Activated T-helper 9 cell treated with anti-CD3 and anti-CD28 coated beads, Interleukin-2, amount 50 U/mL, for 16 hours (primary cell): ENCODE results near the gene SH3PXD2A.
"Not testable (repeated sequence)": the region's sequence is repeated elsewhere in the genome, so short reads cannot be mapped to it uniquely, and the experiment has no call there.

Source experiments
- DNase-seq: peaks from one replicate; pipeline ENCODE4 v3.0.0-alpha.2; 2020; ENCODE audit warnings: low read depth

SH3PXD2A gene

DNA sequence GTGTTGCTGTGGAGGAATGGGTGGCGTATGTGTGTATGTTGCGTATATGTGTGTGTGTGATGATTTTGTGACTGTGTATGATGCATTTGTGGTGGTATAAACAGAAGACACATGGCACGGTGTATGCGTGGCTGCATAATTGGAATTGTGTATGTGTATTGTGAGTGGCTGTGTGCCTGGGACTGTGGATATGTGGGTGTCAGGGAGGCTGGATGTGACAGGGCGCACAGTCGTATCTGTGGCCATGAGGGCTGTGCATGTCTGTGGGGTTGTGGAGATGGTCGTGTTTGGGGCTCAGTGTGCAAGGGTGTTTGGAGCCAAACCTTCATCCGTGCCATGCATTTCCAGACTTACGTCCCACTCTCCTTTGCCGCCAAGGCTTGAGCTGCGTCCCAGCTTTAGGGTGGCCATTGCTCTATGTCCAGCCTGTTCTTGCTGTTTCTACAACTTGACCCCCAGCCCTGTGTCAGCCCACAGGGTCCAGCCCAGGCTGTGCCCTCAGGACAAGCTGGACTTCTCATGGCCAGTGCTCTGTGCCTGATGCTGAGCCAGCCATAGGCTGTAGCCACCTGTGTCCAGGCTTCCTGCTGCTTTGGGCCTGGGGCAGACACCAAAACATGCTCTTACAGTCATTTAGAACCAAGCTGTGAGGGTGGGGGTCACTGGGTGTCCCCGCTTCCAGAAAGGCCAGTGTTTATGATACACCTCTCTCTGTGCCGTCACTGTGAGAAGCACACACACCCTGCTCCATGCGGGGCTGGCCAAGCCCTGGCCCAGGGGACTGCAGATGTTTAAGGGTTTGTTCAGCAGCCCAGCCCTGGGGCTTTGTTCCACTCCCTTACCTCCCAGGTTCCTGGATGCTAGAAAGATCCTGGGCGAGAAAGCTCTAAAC lies 234.2 kb downstream of the SH3PXD2A start:
- DNase-seq, result no peak

DNA sequence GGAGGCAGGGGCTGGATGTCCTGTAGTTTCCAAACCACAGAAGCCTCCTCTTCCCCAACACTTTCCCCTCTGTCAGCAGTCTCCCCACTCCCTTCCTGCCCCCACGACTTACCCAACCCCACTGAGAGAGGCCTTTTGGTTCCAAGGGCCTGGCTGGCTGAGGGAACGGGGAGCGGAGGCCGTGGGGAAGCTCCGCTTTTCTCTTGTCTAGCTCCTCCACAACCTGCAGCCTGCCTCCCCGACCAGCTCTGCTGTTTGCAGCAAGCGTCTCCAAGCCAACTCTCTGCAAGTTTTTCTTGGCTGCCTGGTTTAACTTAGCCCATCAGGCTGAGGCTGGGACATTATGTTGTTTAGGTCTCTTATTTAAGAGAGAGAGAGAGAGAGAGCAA lies 235.0 kb downstream of the SH3PXD2A start:
- no peak for DNase-seq

DNA sequence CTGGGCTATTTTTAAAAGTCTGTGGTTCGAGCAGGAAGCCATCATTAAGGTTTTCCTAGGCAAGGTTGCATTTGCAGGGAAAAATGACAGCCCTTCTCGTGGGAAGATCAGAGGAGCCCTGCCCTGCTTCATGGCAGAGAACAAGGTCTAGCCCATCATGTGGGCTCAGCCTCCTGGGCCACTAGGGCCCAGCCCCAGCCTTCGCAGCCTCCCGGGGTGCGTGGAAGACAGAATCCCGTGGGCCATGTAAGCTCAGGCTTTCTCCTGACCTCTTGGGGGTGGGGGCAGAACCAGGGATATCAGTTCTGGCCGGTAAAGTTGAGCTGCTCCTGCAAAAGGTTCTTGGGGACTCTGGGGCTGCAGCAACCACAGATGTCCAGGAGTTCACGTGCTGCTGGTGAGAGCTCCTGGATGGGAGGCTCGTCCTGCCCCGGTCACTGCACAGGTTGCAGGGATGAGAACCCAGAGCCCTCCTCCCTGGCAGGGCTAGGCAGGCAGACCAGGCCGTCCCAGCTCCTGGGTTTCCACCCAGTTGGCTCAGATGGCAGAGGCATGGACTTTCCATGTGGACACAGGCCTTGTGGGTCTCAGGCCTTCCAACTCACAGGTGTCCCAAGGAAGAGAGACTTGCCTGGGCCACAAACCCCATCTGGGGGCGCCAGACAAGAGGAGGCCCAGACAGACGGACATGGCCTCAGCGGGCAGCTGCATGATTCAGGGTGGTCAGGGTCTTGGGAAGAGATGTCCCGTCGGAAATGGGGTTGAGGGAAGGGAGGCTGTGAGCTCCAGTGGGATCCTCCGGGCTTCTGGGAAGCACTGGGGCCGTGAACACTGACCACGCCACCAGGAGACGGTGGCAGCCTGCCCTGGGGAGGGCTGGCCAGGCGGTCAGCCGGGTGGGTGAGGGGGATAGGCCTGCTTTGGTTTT lies 235.7 kb downstream of the SH3PXD2A start:
- no peak for DNase-seq

DNA sequence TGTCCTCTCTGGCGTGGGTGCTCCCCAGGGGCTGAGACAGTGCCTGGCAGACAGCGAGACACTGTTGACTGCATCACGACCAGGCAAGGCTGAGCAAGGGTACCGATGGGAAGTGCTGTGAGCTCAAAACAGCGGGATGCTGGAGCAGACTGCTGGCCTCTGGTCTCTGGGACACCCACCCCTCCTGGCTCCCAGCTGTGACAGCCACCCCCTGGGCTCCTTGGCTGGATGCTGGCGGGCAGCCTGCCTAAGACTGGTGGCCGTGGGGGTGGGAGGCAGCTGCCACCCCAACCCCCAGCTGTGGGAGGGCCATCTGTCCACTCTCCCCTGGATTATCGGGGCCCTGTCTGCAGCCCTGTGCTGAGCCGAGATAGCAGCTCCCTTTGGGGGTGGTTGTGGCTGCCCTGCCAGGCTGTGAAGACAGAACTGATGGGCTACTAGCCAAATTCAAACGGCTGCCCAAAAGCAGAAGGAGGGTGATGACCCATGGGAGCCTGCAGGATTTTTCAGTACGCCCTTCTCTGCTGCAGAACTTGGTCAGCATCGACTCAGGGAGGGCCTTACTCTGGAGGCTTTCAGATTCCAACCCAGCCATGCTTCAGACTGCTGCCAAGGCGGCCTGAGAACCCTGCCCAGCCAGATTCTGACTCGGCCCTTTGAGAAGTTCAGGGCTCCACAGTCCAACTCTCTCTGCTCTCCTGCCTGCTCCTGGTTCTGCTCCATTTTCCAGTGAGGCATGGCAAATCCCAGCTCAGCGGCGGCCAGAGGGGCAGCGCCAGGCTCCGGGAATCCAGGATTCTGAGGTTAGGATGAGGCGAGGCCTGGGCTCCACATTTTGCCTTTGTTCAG lies 236.6 kb downstream of the SH3PXD2A start:
- DNase-seq, result no peak

DNA sequence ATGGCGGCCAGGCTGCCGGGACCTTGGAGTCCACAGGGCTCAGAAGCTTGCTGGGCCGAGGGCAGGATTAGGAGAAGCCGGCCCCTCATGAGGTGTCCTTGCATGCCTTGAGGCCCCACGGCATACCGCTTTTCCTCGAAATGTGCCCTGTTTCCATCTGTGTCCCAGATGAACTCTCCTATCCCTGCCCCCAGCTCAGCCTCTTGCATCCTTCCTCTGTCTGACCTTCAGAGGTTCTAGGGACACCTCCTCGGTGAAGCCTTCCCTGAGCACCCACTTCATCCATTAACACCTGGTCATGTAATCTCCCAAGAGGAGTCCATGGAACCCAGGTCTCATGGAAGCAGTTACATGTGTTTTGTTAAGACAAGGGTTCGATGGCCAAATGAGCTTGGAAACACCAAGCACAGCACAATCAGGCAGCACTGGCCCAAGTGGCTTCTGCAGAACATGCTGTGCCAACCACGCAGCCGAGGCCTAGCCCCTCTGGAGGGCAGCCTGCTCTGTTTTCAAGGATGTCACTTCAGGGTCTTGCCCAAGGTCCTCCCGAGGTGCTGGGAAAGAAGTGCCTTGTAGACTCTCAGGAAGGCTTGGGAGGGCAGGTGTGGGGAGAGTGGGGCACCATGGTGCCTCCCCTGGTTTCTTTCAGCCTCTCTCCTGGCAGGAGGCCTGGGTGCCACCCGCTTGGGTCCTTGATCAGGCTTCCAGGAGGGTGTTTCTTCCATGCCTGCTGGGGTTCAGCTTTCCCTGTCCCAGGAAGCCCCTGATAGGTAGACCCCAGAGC lies 237.6 kb downstream of the SH3PXD2A start:
- DNase-seq, result no peak

DNA sequence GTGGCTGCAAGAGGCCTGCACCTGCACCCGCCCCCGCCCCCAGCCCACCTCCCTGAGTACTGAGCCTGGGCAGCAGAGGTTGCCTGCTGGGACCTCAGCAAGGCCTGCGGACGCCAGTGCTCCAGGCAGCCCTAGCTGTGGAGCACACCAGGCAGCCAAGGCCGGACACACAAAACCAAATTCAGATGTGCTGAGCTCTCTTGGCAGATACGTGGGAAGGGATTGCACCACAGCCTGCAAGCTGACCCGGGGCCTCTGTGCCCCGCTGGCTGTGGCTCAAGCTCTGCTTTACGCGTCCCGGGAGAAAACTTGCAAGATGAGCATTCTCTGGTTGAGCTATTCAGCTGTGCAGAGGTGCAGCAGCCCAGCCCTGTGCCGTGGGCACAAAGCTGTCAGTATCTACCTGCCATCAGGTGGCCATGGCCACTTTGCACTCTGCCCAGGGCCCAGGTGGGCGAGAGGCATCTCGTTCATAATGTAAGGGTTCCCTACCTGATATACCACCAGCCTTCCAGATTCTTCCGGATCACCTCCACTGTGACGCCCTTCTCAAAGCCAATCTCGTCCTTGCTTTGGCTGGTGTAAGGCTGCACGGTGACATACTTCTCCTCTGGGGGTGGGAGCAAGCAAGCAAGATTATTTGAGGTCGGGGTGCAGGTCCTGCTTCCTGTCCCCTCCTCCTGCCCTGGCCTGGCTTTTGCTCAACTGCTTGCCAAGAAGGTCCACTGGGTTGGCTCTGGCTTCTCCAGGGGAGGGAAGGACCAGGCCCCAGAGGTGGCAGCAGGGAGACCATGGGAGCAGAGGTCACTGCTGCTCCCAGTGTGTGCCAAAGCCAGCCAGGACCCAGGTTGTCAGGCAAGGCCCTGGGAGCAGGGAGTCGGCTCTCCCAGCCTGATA lies 238.4 kb downstream of the SH3PXD2A start:
- DNase-seq, result no peak

DNA sequence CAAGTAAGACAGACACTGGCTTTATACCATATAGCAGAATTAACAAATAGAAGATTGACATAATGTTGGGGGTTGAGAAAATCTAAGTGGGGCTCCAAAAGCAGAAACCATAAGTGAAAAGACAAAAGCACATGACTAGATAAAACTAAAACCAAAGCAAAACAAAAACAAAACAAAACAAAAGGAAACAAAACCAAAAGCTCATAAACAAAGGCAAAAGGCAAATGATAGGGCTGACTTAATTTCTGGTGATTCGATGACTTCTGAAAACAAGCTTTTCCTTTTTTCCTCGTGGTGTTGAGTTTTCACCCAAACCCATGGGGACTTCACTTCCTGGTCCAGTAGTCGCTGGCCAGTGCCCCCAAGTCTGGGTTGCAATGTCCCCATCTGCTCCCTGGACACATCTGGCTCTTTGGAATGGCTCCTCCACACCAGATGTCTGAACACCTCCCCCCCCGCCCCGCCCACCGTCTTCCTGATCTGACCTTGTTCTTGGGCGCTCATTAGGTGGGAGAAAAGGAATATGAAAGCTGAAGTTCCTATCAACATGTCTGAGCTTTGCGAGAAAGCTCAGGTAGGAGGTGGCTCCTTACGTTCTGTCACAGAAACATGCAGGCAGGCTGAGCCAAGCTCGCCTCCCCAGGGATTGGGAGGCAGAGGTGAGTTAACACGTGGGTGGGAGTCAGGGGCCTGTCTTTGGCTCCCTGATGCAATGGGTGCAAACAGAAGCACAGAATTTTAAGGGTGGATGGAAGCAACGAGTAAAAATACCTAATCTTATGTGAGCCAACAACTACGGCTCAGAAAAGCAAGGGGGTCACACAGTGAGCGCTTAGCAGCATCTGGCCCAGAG lies 240.8 kb downstream of the SH3PXD2A start:
- DNase-seq, result no peak

DNA sequence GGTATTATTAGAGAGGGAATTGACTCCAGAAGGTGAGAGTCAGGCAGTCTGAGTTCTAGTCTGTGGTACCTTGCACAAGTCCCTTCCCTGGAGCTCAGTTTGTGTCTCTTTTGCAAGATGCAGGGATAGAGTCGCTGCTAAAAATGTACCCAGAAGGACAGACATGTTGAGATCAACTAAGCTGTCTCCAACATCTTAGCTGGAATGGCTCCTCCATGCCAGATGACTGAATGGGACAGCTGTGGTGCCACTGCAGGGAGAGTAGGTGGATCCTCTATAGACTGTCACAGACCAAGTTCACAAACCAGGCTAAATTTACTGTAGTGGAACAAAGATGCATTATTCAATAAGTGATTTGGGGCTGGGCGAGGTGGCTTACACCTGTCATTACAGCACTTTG lies 241.8 kb downstream of the SH3PXD2A start:
- no peak for DNase-seq

DNA sequence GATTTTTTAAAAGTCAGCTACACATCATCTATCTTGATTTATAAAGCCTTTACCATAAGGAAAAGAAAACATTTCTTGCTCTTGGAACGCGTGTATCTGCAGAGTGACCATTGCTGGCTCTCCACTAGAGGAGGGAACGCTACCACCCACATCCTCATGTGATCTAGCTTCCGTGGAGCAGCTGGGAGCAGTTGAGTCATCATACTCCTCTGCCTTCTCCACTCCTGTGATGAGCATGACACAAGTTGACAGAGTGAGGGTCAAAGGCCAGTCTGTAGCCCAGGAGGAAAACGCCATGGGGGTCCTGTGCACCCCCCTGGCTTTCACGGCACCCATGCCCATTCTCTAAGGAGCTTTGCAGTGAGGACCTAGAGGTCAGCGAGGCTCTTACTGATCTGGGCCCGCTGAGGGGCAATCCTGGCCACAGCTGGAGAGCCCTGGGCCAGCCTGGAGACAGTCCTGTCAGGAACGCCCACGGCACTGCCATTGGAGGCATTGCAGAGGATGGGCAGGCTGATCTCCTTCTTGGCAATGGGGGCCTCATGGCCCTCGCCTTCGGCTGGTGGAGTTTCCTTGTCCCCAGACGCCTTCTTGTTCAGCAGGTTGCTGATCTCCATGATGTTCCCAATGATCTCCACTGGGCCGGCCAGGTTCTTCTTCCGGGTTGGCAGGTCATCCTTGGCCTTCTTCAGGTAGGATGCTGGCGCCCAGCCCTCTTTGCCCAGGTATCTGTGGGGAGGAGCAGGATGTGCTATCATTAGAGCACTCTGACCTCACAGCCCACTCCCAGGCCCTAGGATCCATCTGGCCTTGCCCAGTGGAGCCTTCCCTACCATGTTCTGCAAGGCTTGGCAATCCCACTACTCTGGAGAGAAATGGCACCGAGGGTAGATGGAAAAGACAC lies 242.7 kb downstream of the SH3PXD2A start:
- no peak for DNase-seq

DNA sequence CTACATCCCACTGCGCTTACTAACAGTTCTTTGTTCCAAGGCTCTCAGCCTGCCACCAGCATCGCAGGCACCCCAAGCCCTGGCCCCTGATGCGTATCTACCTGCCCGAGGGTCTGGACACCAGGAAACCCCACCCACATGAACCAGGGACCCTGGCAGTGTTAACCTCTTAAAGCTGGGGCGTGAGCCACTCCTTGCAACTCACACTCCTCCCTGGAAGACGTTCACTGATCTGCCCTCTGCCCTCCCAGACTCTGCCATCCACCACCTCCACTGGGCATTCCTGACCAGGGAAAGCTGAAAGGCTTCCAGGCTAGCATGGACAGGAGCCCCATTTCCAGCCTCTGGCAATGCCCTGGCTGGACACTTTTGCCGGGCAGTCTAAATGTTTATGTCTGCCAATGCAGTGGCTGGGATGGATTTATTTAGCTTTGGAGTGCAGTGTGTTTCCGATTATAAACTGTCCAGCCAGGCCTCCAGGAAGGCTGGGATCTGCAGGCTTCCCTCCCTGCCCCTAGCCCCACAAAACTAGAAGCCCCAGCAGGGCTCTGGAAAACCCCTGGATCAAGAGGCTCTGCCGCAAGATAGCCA lies 244.4 kb downstream of the SH3PXD2A start:
- DNase-seq, result no peak

DNA sequence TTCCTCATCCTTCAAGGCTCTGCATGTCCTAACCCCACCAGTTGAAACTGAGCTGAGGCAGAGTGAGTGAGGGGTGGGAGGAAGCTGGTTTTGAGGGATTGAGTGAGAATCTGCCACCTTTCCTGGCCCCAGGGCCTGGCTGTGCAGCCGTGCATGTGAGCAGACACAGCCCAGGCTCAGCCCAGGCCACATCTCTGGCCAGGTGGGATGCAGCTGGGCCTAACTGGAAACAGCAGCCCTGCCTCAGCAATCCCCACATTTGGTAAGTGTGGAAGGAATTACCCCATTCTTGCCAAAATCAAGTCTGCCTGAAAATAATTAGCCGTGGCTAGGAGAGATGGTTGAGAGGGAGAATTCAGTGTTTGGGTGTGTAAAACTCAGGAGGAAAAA lies 245.3 kb downstream of the SH3PXD2A start:
- no peak for DNase-seq

DNA sequence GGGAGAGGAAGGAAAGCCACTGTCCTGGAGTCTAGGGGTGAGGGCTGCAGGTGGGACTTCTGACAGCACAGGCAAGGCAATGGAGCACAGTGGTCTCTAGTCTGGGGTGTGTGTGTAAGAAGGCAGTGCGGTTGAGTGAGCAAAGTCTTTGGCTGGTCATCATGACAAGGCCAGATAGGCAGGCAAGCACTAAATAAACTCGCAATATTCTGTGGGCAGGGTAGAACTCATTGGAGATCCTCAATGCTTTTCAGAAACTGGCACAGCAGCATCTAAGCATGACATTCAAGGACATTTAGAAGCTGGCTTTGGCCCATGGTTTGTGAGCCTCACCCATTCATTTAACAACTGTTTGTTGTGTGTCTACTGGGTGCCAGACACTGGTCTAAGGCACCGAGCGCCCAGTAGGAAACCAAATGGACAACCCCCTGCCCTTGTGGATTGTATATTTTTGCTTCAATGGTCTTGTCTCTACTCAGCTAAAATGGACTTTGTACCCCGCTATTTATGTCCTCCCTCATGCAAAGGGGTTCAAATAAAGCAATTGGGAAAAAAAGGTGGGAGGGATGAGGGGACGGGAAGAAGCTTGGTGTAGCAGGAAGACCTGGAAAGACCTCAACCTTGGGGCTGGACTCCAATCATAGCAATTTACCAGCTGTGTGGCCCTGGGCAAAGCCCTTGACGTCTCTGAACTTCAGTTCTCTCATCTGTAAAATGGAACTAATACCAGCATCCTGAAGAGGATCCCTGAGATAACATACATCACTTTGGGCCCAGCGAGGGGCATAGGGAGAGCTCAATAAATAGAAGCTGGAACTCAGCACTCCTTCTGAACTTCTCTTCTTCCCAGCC lies 245.9 kb downstream of the SH3PXD2A start:
- DNase-seq, result no peak

DNA sequence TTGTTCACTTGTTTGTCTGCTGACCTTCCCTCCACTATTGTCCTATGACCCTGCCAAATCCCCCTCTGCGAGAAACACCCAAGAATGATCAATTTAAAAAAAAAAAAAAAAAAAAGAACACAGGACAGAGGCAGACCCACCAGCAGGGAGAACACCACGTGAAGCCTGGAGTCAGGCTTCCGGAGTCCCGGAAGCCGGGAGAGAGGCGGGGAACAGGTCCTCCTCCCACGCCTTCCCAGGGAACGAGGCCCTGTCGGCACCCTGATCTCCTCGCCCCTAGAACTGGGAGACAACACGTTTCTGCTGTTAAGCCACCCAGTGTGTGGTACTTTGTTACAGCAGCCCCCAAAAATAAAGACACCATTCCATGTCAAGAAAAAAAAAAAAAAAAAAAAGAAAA lies 247.3 kb downstream of the SH3PXD2A start:
- not testable (repeated sequence) for DNase-seq

DNA sequence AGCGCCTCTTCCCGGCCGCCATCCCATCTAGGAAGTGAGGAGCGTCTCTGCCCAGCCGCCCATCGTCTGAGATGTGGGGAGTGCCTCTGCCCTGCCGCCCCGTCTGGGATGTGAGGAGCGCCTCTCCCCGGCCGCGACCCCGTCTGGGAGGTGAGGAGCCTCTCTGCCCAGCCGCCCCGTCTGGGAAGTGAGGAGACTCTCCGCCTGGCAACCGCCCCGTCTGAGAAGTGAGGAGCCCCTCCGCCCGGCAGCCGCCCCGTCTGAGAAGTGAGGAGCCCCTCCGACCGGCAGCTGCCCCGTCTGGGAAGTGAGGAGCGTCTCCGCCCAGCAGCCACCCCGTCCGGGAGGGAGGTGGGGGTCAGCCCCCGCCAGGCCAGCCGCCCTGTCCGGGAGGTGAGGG lies 248.3 kb downstream of the SH3PXD2A start:
- not testable (repeated sequence) for DNase-seq

DNA sequence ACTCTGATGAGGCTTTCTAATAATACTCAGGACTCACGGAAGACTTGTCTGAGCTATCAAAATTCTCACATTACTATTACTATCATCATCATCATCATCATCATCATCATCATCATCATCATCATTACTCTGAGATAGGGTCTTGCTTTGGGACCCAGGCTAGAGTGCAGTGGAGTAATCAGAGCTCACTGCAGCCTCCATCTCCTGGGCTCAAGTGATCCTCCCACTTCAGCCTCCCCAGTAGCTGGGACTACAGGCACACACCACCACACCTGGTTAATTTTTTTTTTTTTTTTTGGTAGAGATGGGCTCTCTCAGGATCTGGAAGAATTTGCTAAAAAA lies 249.3 kb downstream of the SH3PXD2A start:
- not testable (repeated sequence) for DNase-seq

DNA sequence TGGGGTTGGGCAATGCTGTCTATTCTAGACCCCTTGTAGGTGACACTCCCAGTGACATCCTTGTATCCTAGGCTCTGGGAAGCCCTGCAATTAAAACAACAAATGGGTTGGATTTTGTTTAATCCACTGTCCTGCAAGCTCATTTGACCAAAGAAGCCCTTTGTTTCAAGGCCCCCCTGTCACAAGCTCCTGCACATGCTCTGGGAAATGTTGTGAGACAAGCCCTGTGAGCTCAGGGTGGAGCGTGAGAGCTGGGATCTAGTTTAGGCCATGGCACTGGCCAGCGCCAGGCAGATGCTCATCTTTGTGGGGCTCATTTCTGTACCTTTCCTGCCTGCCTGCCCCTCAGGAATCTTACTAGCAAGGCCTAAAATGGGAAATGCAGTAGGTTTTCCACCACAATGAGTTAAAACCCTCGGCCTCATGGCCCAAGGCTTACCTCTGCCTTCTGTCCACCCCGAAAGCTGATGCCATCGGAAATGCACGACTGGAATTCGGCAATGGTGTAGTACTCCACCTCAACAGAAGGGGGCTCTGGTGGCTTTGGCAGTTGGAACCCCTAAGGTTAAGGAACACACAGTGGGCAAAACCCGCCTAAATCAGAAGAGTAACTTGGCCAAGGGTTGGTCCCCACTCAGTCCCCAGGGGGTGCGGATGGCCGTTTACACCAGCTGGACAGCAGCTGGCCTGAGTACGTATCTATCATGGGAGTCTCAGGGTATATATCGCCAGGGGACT lies 249.8 kb downstream of the SH3PXD2A start:
- peak; percentile 16 for DNase-seq
